Ureter (tissue), 1 donor: ENCODE measurements around the gene TNP2. TPM values are rescaled to one million over a fixed set of nuclear protein-coding genes. Genes with fewer than 3 reads are reported as not detected.
A peak's percentile ranks its signal among the peaks of the same experiment; 100 is the strongest.
"Not testable (repeated sequence)": the region's sequence is repeated elsewhere in the genome, so short reads cannot be mapped to it uniquely, and the experiment has no call there.

ENCODE experiments used
- DNase-seq: peaks from one replicate; pipeline ENCODE4 v3.0.0-alpha.2; 2020; ENCODE audit warnings: low spot score
- total RNA-seq: library from RNA; stranded (reverse); gene quantifications from one replicate; pipeline ENCODE4 v1.2.4, GENCODE V29; 2023
- donor health status: DM: yes; HTN: yes; CAD: no.

TNP2 gene
- total RNA-seq, 1 donor from 2014 or later = not detected

DNA sequence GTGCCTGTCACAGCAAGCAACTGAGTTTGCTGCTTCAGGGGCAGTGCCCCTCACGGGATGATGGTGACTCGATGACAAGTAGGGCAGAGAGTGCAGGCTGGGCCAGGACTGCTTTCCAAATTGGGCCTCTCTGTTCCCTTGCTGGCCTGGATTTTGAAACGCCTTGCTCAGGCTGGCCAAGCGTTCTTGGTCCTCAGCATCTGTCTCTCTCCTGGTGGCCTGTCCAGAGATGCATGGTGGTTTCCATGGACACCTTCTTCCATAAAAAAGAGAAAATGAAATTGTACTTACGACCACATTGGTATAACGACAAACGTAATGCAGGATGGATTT, 31.4 kb upstream of the TNP2 start:
- DNase-seq = no peak

DNA sequence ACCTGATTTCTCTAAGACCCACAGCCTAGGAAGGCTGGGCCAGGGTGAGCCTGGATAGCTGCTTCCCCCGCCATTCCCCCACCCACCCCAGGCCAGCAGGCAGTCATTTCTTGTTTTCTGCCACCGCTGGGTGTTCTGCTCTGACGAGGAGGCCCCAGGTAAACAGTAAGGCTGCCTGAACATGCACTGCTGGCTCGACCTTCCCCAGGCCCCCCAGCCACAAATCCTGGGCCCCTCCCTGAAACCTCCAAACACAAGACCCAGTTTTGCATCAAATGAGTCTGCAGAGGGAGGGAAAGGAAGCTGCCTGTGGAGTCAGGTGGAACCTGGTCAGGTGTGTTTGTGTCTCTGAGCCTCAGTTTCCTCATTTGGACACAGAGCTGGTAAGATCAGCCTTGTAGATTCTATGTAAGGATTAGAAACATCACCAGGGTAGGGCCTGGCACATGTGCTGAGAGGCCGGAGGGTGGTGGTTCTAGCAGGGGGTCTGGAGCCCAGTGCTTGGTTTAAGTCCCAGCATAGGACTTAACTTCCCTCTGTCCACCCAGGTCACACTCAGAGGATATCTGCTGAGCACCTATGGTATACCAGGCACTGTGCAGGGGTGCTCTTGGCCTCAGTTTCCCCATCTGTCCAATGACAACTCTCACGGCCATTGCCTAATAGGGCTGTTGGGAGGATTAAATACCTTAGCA, 30.9 kb upstream of the TNP2 start:
- DNase-seq = no peak

DNA sequence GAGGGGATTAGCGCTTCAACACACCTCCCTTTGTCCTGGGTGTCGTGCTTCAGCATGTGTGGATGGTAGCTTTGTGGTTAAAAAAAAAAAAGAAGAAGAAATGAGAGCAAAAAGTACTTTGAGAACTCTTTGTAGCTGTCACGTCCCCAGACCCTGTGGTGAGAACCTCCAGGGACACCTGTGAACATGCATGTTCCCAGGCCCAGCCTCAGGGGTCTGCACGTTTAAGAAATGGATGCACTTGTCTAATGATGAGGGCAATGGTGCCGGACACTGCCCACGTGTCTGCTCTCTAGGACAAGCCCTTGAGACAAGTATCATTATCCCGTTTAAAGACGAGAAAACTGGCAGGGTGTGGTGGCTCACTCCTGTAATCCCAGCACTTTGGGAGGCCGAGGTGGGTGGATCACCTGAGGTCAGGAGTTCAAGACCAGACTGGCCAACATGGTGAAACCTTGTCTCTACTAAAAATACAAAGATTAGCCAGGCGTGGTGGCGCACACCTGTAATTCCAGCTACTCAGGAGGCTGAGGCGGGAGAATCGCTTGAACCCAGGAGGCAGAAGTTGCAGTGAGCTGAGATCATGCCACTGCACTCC, 29.9 kb upstream of the TNP2 start:
- DNase-seq = not testable (repeated sequence)

DNA sequence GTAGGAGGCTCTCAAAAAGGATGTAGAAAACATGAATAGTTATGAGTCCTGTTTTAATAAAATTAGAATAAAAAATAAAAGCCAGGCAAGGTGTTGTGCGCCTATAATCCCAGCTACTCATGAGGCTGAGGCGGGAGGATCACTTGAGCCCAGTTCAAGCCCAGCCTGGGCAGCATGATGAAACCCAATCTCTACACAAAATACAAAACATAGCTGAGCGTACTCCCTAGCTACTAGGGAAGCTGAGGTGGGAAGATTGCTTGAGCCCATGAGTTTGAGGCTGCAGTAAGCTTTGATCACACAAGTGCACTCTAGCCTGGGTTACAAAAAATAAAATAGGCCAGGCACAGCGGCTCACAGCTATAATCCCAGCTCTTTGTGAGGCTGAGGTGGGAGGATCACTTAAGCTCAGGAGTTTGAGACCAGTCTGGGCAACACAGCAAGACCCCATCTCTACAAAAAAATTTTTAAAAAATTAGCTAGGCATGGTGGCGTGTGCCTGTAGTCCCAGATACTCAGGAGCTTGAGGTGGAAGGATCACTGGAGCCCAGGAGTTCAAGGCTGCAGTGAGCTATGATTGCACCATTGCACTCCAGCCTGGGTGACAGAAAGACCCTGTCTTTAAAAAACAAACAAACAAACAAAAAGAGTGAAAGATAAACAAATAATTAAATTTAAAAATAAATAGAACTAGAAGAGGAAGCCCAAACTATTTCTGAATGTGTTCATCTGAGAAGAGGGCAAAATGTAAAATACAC, 29.2 kb upstream of the TNP2 start:
- no peak for DNase-seq

DNA sequence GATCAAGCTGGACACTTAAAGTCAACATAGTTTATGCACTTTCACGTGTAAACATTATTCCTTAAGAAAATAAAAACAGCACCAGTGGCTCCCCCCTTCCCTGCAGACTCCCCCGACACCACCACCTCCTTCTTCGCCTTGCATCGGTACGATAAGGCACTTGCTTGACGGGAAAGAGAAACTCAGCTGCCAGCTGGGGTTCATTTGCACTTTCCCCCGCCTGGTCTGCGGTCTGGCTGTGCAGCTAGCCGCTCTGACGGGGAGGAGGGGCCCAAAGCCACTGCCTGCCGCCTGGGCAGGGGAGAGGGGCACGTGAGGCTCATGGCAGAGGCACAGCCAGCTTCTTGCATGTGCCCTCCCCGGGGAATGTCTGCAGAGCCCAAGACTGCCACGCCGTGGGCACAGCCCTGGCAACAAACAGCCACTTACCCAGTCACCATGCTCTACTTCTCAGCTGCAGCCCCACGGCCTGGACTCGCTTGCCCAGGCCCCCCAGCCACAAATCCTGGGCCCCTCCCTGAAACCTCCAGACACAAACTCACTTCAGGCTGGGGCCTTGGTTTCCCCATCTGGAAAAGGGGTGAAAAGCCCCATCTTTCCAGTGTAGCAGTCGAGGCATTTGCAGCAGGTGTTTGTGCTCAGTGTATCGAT, 28.5 kb upstream of the TNP2 start:
- DNase-seq = peak; percentile 84

DNA sequence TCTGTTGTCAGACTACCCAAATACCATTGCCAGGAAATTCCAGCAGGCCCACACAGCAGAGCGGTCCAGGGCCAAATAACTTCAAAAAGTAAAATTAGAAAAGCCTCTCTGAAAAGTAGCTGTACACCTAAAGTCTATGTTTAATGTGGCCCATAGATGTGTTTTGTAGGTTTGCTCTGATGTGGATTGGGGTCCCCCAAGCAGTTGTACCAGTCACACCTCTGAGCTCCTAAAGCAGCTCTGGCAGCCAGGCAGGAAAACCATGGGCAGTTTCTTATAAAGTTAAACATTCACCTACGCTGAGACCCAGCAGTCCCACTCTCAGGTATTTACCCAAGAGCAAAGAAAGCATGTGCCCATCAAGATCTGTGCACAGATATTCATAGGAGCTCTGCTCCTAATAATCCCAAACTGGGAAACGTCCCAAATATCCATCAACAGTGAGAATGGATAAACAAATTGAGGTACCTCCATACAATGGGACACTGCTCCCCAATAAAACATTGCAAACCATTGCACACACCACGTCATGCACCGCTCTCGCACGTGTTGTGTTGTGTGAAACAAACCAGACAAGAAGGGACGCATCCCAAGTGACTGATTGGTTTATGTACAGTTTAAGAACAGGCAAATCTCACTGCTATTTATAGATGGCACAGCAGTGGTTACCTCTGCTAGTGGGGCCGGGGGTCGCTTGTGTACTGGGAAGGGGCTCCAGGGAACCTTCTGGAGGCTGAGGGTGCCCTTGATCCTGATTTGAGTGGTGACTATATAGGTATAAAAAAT, 27.8 kb upstream of the TNP2 start:
- no peak for DNase-seq

DNA sequence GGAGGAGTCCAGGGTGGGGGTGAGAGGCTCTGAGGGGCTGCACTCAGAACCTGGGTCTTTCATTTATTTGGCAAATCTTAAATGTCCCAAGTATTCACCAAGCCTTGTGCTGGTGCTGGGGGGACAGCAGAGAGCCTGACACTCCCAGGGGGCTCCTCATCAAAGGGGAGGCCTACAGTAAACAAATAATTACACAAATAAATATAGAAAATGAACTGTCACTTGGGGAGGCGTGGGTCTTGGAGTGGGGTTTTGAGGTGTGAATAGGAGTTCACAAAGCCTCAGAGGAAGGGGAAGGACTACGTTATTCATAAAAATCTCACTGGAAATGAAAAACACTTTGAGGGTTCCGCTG, 27.2 kb upstream of the TNP2 start:
- DNase-seq = no peak

DNA sequence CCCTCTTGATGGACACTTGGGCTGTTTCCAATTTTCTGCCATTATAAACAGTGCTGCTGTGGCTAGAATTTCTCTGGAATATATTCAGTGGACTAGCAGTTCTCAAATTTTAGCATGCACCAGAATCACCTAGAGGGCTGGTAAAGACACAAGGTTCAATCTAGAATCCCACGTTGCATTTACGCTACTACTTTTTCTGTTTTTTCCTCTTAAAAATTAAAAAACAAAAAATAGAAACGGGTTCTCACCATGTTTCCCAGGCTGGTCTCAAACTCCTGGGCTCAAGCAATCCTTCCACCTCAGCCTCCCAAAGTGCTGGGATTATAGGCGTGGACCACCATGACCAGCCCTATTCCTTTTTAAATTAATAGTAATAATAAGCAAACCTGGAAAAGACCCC, 26.5 kb upstream of the TNP2 start:
- no peak for DNase-seq

DNA sequence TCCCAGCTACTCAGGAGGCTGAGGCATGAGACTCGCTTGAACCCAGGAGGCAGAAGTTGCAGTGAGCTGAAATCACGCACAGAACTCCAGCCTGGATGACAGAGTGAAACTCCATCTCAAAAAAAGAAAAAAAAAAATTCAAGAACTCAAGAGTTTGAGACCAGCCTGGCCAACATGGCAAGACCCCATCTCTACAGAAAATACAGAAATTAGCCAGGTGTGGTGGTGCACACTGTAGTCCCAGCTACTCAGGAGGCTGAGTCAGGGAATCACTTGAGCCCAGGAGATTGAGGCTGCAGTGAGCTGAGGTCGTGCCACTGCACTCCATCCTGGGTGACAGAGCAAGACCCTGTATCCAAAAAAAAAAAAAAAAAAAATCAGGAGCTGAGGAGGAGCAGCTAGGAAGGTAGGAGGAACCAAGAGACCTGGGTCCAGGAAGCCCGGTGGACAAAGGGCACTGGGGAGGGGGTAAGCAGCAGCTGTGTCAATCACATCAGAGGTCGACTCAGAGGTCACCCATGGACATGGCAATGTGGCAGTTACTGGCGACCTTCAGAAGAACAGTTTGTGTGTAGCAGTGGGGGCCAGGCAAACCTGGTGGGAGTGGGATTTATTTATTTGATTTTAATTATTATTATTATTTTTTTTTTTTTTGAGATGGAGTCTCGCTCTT, 23.1 kb upstream of the TNP2 start:
- no peak for DNase-seq

DNA sequence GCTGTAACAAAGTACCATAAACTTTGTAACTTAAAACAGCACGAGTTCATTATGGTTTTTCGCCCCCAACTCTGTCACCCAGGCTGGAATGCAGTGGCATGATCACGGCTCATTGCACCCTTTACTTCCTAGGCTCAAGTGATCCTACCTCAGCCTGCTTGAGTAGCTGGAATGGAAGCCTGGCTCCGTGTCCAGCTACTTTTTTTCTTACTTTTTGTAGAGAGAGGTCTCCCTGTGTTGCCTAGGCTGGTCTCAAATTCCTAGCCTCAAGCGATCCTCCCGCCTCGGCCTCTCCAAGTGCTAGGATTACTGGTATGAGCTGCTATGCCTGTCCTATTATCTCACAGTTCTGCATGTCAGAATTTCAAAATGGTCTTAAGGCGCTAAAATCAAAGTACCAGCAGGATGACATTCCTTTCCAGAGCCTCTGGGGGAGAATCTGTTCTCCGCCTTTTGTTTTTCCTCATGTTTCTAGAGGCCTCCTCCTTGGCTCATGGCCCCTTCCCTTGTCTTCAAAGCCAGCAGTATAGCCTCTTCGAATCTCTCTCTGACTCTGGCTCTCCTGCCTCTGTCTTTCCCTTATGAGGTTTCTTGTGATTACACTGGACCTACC, 22.1 kb upstream of the TNP2 start:
- DNase-seq = no peak

DNA sequence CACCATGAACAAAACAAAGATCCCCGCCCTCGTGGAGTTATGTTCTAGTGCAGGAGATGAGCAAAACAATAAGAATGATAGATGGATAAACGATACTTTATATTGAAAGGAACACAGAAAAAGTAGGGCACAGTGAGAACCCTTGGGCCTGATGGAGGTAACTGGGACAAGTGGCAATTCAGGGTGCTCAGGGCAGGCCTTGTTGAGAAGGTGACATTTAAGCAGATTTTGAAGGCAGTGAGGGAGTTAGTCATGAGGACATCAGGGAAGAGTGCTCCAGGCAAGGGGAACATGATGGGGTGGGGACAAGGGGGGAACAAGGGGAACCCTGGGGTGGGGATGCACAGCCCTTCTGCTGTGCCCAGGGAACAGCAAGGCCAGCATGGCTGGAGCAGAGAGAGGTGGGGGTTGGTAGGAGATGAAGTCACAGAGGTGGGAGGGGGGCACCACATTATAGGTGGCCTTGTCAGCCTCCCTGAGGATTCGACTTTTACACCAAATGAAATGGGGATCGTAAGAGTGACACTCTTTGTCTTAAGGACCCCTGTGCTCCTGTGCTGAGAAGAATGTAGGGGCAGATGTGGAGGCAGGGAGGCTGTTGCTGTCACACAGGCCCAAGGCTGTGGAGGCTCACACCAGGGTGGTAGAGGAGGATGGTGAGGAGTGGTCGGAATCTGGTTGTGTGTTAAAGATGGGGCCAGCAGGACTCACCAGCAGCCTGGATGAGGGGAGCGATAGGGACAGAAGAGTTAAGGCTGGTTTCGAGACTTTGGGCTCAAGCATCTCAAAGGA, 21.2 kb upstream of the TNP2 start:
- DNase-seq = no peak

DNA sequence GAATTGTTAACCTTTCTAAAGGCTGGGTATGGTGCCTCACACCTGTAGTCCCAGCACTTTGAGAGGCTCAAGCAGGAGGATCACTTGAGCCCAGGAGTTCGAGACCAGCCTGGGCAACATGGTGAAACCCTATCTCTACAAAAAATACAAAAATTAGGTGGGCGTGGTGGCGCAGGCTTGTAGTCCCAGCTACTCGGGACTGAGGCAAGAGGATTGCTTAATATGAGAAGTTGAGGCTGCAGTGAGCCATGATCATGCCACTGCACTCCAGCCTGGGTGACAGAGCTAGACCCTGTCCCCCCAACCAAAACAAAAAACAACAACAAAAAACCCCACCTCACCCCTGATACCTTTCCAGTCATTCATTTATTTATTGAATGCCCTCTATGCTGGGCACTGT, 20.6 kb upstream of the TNP2 start:
- DNase-seq = not testable (repeated sequence)

DNA sequence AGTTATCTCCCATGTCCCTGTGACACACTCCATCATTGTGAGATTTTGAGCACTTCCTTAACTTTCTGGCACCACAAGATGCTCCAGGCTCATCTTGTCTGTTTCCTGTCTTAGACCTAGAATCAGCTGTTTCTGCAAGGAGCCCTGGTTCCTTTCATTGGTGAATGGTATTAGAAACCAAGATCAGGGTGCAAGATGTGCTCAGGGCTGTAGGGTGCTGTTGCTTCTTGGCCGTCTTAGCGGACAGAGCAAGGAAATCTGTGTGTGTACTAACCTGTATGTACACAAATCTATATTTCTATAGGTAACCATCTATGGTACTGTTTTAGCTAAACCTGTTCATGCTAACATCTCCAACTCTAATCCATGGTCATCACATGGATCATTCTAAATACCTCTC, 20.1 kb upstream of the TNP2 start:
- DNase-seq = no peak

DNA sequence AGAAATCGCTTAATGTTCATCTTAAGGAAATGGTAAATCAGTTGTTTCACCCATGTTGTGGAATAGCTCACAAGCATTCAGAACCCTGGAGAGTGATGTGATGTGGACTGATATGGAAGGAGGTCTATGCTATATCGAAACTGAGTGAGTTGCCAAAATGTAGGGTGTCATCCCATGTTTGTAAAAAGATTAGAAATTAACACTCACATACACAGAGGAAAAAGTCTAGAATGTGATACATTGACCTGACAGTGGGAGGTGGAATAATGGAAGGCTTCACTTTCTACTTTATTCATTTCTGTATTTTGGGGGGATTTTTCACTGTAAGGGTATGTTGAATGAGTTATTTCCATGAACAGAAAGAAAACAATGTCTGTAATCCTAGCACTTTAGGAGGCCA, 16.7 kb upstream of the TNP2 start:
- DNase-seq = no peak

DNA sequence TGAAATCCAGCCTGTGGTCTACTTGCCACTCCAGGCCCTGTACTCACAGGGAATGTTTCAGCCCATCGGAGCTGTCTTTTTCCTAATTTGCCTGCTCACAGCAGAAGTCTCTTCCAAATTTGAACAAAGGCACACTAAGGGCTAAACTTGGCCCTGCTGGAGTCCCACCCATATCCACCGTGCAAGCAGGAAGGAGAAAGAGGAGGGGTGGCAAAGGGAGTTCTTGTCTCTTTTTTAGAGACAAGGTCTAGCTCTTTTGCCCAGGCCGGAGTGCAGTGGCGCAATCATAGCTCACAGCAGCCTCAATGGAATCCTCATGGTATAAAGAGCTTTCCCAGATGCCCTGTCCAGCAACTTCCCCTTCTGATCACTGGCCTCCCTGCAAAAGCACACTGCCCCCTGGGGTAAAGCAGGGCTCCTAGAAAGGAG, 14.7 kb upstream of the TNP2 start:
- DNase-seq = no peak

DNA sequence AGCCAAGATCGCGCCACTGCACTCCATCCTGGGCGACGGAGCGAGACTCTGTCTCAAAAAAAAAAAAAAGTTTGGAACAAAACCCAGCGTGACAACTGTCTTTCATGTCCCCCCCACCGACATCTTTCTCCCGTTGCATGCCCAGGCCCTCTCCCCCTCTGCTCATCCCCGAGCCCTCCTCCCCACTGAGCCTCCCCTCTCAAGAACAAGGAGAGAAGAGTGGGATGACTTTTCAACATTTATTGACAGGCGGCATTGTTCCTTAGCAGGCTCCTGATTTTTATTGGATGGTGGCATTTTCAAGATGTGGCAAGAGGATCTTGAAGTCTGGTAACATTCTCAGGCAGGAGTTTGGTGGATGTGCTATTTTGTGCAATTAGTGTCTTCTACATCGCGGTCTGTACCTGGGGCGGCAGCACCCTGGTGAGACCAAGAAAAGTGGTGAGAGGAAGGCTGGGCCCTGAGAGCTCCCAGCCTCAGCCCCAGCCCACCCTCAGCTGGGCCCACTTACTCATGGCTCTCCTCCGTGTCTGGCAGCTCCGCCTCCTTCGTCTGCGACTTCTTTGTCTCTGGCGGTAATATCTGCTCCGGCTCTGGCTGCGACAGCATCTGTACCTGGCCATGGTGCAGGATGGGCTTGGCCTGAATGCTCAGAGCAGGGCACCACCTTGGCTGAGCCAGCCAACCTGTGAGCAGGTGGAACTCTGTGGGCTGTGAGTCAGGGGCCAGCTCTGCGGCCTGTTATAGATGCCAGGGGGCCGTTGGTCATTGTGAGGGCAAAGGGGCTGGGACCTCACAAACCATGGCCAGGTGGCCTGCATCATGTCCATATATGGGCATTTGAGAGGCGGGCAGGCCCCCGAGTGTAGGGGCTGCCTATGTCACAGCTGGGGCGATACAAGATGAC, 11.7 kb upstream of the TNP2 start, which contains the start of gene PRM1:
Gene PRM1, minus strand, starts transcription at position 715 of the 907 bp plus-strand sequence. Its CDS starts 92 bp downstream, at position 623.
- no peak for DNase-seq

DNA sequence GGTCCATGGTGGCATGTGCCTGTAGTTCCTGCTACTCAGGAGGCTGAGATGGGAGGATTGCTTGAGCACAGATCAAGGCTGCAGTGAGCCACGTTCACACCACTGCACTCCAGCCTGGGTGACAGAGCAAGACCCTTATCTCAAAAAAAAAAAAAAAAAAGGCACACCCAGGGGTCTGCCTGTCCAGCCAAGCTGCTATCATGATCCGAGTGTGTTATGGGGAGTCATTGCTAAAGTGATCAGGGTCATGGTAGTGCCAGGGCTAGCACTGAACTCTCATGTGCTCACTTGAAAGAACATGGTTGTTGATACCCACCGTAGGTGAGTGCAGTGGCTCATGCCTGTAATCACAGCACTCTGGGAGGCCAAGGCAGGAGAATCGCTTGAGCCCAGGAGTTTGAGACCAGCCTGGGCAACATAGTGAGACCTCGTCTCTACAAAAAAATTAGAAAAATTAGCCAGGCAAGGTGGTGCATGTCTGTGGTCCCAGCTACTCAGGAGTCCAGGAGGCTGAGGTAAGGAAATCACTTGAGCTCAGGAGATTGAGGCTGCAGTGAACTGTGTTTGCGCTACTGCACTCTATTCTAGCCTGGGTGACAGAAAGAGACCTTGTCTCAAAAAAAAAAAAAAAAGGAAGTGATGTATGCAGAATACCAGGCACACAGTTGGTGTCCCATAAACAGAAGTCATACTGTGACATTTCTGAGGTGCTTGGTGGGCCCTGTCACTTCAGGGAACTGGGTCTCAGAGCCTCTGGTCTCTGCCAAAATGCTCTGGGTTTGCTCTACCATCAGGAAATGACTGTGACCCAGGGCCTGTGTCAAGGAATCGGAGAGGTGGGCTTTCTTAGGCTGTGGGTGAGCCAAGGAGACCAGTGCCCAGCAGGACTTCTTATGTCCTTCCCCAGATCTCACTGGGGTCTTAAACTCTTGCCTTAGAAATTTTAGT, 9.8 kb upstream of the TNP2 start:
- DNase-seq = no peak
